Measurements from ENCODE around the gene SMIM22.

The SMIM22 gene

DNA sequence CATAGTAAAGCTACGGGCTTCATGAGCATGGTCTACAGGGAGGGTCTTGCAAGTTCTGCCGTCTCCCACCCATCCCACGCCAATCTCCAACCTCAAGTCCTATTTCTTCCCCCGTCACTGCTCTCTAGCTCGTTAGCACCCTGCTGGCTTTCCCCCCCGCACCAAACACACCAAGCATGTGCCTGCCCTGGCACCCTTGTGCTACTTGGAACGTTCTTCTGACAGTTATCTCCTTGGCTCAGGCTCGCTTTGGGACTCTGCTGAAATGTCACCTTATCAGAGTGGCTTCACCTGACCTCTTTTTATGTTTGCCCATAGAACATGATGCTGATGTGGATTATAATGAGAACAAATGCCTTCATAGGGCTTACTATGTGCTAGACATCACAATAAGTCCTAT lies 30.0 kb downstream of the SMIM22 start:
- DNase-seq (ENCODE audit: low read depth): no peak

DNA sequence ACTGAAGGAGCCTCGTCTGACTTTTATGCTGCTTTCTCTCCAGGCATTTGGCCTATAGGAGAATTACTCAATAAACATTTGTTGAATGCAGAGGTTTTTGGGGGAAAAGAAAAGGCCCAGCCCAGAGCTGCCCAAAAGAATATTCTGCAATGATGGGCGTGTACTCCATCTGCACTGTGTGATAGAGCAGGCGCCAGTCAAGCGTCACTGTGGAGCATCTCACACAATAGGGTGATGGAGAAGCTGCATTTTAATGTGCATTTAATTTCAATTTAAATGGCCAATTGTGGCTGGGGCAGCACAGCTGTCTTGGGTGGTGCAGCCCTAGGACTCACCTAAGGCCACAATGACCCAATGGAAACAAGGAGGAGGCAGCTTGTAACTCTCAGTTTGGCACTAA lies 31.4 kb downstream of the SMIM22 start:
- DNase-seq (ENCODE audit: low read depth): no peak

DNA sequence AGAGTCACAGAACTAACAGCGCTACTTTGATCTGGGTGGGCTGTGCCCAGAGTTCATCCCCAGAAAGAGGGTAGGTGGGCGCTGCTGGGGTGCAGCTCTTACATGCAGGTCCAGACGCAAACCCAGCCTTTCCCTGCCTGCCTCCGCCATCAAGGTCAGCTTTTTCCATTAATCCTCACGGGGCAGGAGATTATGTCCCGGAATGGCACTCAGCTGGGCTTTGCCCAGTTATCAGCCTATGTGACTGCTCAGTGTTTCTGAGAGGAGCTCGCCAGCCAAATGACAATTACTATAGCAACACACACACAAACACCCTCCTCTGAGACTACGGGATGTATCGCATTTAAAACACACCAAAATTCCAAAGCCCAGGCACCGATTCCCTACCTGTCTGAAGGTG lies 31.8 kb downstream of the SMIM22 start:
- no peak for DNase-seq (ENCODE audit: low read depth)

DNA sequence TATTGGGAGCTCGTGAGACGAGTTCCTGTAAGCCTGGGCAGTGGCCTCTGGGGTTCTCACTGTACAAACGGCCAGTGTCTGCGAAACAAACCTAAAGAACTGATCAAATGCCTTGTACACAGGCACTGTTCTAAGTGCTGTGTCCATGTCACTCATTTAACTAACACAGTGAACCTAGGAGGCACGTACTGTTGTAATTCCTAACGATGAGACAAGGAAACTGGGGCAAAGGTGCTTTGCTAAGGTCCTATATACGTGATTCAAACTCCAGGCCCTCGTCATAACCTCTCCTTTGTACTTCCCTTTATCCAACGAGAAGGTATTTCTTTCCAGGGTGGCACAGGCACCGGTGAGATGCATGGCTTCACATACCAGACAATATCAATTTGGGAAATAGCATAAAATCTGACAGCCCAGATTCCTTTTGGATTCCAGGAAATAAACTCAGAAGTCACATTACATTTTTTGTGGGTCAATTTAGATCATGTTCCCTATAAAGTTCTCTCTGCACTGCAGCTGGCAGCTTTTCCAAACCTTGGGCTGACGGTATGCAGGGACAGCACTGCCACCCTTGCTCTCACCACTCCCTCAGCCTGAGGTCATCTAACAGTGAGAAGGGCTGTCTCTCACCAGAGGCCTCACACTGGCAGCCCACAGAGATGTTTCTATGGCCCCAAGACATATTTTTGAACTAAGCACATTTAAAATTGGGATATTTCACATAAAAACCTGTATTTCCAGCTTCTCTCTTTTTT lies 33.6 kb downstream of the SMIM22 start:
- no peak for DNase-seq (ENCODE audit: low read depth)

DNA sequence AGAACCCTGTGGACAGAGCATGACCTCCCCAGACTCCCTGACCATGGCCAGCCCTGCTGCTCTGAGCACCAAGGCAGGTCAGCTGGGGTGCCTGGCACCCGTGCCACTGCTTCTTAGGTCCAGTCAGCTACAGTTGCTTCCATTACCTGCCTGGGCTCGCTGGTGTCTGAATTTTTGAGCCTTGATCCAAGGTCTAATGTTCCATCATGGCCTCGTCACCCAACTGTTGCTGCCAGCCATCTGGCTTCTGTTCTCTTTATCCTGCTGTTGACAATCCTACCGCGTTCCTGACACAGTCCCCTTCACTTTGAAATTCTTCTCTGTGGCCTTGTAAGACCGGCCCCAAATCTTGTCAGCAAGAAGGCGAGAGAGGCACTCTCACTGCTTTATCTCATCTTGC lies 35.2 kb downstream of the SMIM22 start:
- no peak for DNase-seq (ENCODE audit: low read depth)

DNA sequence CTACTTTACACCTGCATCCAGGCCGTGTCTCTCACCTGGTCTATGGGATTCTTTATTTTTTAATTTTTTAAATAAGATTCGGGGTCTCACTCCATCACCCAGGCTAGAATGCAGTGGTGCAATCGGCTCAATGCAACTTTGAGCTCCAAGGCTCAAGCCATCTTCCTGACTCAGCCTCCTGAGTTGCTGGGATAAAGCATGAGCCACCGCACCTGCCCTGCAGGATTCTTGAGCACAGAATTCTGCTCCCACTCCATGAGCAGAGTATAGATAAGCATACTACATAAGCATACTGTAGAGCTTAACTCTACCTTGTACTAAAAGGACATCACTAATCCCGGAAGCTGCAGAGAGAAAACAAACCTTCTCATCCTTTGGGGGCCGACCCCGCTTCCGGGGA lies 36.4 kb downstream of the SMIM22 start:
- no peak for DNase-seq (ENCODE audit: low read depth)

DNA sequence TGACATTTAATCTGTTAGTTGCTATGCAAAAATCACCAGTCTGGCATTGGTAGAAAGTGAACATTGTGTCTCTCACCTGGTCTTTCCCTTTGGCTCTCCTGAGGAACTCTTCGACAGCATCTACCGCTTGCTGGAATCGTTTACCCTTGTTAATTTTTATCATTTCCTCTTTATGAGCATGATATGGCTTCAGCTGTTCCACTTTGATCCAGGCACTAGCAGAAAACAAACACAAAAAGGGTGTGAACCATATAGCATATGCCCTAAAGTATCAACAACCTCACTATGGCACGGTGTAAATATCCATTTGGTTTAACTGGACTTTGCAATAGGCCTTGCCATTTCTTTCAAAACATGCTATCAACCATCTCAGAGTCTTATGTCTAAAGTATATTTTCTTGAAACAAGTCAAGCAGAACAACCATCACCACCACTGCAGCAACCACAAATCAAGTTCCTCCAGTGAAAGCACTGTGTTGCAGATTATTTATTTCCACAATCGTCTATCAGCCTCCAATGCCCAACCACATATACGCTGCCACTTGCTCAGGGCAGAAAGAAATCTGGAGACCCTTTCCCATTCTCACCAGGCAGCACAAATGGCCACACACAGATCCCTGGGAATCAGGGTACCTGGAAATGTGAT lies 37.7 kb downstream of the SMIM22 start:
- DNase-seq (ENCODE audit: low read depth): no peak

DNA sequence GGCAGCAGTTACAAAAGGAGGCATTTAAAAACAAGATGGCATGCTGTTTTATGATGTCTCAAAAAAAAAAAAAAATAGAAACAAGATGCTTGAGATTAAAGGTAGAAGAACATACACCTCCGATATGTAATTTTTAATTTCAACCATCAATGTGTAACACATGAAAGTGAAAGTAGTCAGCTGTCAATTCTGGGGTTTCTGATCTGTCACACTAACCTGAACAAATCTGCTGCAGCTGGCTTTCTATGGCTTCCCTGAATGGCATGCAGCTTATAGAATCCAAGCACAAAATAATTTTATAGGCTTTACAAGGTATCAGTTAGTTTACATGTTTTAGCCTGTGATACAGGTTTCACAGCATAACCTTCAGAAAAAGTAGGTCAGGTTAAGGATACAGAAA lies 38.4 kb downstream of the SMIM22 start:
- no peak for DNase-seq (ENCODE audit: low read depth)

DNA sequence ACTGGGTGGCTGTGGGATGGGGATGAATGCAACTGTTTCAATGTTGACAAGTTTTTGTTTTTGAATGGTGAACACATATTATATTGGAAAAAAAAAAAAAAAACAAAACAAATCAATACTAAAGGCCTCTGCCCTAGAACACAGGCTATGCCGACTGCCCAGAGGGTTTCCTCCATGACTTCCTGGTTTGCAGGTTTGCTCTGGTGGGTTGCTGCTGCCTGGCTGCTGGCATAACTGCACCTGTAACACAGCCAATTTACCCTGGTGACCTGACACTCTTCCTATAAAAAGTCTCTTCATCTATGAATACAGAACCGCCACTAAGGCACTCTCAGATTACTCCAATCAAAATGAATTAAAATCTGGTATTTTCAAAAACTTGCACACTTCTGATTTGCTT lies 41.6 kb downstream of the SMIM22 start:
- no peak for DNase-seq (ENCODE audit: low read depth)

DNA sequence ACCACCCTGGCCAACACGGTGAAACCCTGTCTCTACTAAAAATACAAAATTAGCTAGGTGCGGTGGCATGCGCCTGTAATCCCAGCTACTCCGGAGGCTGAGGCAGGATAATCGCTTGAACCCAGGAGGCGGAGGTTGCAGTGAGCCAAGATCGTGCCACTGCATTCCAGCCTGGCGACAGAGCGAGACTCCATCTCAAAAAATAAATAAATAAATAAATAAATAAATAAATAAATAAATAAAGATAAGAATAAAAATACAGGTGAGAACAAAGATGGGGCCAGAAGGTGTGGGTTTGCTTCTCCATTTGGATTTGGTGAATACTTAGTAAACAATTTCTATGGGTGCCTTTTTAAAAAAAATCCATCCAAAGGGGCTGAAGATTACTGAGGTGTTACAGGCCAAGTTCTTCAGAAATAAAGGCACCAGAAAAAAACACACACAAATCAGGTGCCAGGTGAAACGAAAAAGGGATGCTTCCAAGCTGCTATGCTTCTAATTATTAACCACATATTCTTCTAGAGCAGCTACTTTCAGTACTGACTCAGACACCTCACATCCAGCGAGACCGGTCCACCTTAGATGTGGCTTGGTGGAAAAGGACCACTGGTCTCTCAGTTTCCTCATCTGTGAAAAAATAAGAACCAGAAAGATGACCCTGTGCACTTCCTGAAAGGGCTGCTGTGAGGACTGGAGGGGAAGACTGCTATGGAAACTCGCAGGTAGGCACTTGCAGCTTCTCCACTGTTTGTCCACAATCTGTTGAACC lies 42.7 kb downstream of the SMIM22 start:
- no peak for DNase-seq (ENCODE audit: low read depth)

DNA sequence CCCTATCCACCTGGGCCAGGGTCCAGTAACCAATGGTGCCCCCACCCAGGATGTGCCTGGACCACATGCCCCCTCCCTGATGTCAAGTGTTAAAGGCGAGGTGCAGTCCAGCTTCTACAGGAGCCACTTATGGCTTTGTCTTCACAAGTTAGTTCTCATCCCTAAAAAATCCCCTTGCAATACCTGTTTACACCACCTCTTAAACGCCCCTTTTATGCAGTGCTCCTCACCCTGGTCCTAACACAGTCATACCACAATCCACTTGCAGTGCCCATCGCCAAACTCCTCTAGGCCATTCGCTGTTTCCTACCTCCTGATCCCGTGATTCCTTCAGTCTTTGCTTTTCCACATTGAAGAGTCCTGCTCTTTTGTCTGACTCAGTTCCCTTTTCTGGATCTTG lies 44.8 kb downstream of the SMIM22 start:
- no peak for DNase-seq (ENCODE audit: low read depth)

DNA sequence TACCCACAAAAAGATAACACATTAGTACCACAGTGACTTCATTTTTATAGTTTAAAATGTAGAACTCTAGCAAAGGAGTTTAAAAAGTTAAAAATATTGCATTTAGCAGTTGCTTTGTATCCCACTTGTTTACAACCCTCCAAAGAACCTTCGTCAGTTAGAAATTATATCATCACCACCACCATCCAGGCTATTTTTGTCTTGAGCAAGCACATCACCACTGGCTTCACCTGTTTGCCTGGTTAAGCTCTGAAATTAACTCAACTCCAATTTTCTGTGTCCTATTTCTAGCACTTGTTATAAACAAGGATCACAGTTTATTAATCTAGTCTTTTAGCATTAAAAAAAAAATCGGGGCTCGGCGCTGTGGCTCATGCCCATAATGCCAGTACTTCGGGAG lies 45.8 kb downstream of the SMIM22 start:
- no peak for DNase-seq (ENCODE audit: low read depth)
